H9 (cell line): ENCODE data around the gene LZIC. TPM values are rescaled to one million over a fixed set of nuclear protein-coding genes. Genes with fewer than 3 reads are reported as not detected.

ENCODE experiments used
- DNase-seq: peaks from one replicate; pipeline ENCODE4 v3.0.0-alpha.2; 2017
- H2AFZ ChIP-seq: one replicate; pipeline ENCODE4 v1.6.1; 2013; ENCODE audit warnings: mild to moderate bottlenecking, low read length, control low read depth, moderate library complexity
- H2AK5ac ChIP-seq: 2 replicates; pipeline ENCODE4 v1.6.1; 2013; ENCODE audit warnings: low read length, control low read depth, mixed read lengths; ENCODE audit not compliant: insufficient read length
- H2BK120ac ChIP-seq: one replicate; pipeline ENCODE4 v1.6.1; 2013; ENCODE audit warnings: low read depth, mild to moderate bottlenecking, low read length, control low read depth, inconsistent platforms; ENCODE audit not compliant: poor library complexity, severe bottlenecking
- H2BK12ac ChIP-seq: 2 replicates; pipeline ENCODE4 v1.6.1; 2013; ENCODE audit warnings: low read length, control low read depth, mixed read lengths, low read depth; ENCODE audit not compliant: insufficient read length
- H2BK15ac ChIP-seq: 2 replicates; pipeline ENCODE4 v1.6.1; 2013; ENCODE audit warnings: low read depth, low read length, control low read depth
- H2BK20ac ChIP-seq: one replicate; pipeline ENCODE4 v1.6.1; 2013; ENCODE audit warnings: low read depth, mild to moderate bottlenecking, low read length, control low read depth, inconsistent platforms; ENCODE audit not compliant: poor library complexity, severe bottlenecking
- H2BK5ac ChIP-seq: 2 replicates; pipeline ENCODE4 v1.6.1; 2013; ENCODE audit warnings: low read length, control low read depth, mixed read lengths; ENCODE audit not compliant: insufficient read length
- H3K14ac ChIP-seq: 2 replicates; pipeline ENCODE4 v1.6.1; 2013; ENCODE audit warnings: low read length, control low read depth; ENCODE audit not compliant: insufficient read depth
- H3K18ac ChIP-seq: 2 replicates; pipeline ENCODE4 v1.6.1; 2013; ENCODE audit warnings: low read depth, mild to moderate bottlenecking, mixed read lengths, low read length, control low read depth; ENCODE audit not compliant: insufficient read length
- H3K23ac ChIP-seq: 2 replicates; pipeline ENCODE4 v1.6.1; 2013; ENCODE audit warnings: low read length, control low read depth, mixed read lengths, low read depth; ENCODE audit not compliant: insufficient read length
- H3K23me2 ChIP-seq: 2 replicates; pipeline ENCODE4 v1.6.1; 2013; ENCODE audit warnings: low read depth, mild to moderate bottlenecking, mixed read lengths, low read length, control low read depth; ENCODE audit not compliant: insufficient read length, poor library complexity, severe bottlenecking
- H3K27ac ChIP-seq: 2 replicates; pipeline ENCODE4 v1.5.1; 2013; ENCODE audit warnings: low read length, control low read depth, mixed read lengths, low read depth; ENCODE audit not compliant: insufficient read length
- H3K27me3 ChIP-seq: 2 replicates; pipeline ENCODE4 v1.6.1; 2013; ENCODE audit warnings: low read length, control low read depth, inconsistent platforms; ENCODE audit not compliant: insufficient read depth
- H3K4ac ChIP-seq: 2 replicates; pipeline ENCODE4 v1.6.1; 2013; ENCODE audit warnings: low read depth, mild to moderate bottlenecking, control low read depth, inconsistent platforms, low read length, moderate library complexity
- H3K4me1 ChIP-seq: 2 replicates; pipeline ENCODE4 v1.6.1; 2013; ENCODE audit warnings: low read length, control low read depth, inconsistent platforms; ENCODE audit not compliant: insufficient read depth
- H3K4me2 ChIP-seq: 2 replicates; pipeline ENCODE4 v1.6.1; 2013; ENCODE audit warnings: low read length, control low read depth, mixed read lengths; ENCODE audit not compliant: insufficient read length, insufficient read depth
- H3K56ac ChIP-seq: 2 replicates; pipeline ENCODE4 v1.6.1; 2013; ENCODE audit warnings: low read depth, mild to moderate bottlenecking, mixed read lengths, low read length, control low read depth; ENCODE audit not compliant: insufficient read length
- H3K79me1 ChIP-seq: 2 replicates; pipeline ENCODE4 v1.6.1; 2013; ENCODE audit warnings: low read depth, mild to moderate bottlenecking, moderate library complexity, low read length, control low read depth, inconsistent platforms; ENCODE audit not compliant: insufficient read depth, poor library complexity, severe bottlenecking
- H3K79me2 ChIP-seq: 2 replicates; pipeline ENCODE4 v1.6.1; 2013; ENCODE audit warnings: low read length, control low read depth, inconsistent platforms; ENCODE audit not compliant: insufficient read depth
- H3K9ac ChIP-seq: 2 replicates; pipeline ENCODE4 v1.6.1; 2013; ENCODE audit warnings: low read length, control low read depth, mixed read lengths; ENCODE audit not compliant: insufficient read length; ENCODE audit errors: extremely low read depth
- H3K9me3 ChIP-seq: one replicate; pipeline ENCODE4 v1.6.1; 2013; ENCODE audit warnings: low read depth, low read length, inconsistent platforms; ENCODE audit not compliant: control insufficient read depth
- H3T11ph ChIP-seq: one replicate; pipeline ENCODE4 v1.6.1; 2013; ENCODE audit warnings: mild to moderate bottlenecking, low read length, control low read depth, inconsistent platforms
- H4K20me1 ChIP-seq: one replicate; pipeline ENCODE4 v1.6.1; 2013; ENCODE audit not compliant: control insufficient read depth, insufficient read length, insufficient read depth
- H4K5ac ChIP-seq: 2 replicates; pipeline ENCODE4 v1.6.1; 2013; ENCODE audit warnings: low read depth, mild to moderate bottlenecking, mixed read lengths, low read length, control low read depth; ENCODE audit not compliant: insufficient read length
- H4K8ac ChIP-seq: replicated peaks from 2 replicates; pipeline ENCODE4 v1.6.1; 2013; ENCODE audit warnings: low read length, control low read depth, mixed read lengths, low read depth; ENCODE audit not compliant: insufficient read length
- H4K91ac ChIP-seq: 2 replicates; pipeline ENCODE4 v1.6.1; 2013; ENCODE audit warnings: low read depth, mild to moderate bottlenecking, moderate library complexity, mixed read lengths, low read length, control low read depth; ENCODE audit not compliant: insufficient read length
- H3K27ac Mint-ChIP-seq, 3 experiments: 2 replicates in 2 of 3; 3 replicates in 1 of 3; pipeline ENCODE4 v1.8.0; 2020 to 2021; ENCODE audit warnings: mixed read lengths in 3 of 3, mild to moderate bottlenecking in 1 of 3, moderate library complexity in 1 of 3
- H3K27me3 Mint-ChIP-seq: 2 replicates; pipeline ENCODE4 v1.8.0; 2021; ENCODE audit warnings: low read depth, mild to moderate bottlenecking, moderate library complexity, mixed read lengths
- H3K36me3 Mint-ChIP-seq, 3 experiments: 2 replicates in 2 of 3; 3 replicates in 1 of 3; pipeline ENCODE4 v1.8.0; 2020 to 2021; ENCODE audit warnings: low read depth in 3 of 3, mixed read lengths in 3 of 3; ENCODE audit not compliant: insufficient read depth in 1 of 3
- H3K4me1 Mint-ChIP-seq, 2 experiments: 2 replicates each; pipeline ENCODE4 v1.8.0; 2020; ENCODE audit warnings: mixed read lengths in 2 of 2
- H3K4me3 Mint-ChIP-seq, 2 experiments: 2 replicates in 1 of 2; 3 replicates in 1 of 2; pipeline ENCODE4 v1.8.0; 2020 to 2021; ENCODE audit warnings: mild to moderate bottlenecking in 2 of 2, mixed read lengths in 2 of 2, moderate library complexity in 1 of 2
- H3K9me3 Mint-ChIP-seq, 2 experiments: 2 replicates in 1 of 2; 3 replicates in 1 of 2; pipeline ENCODE4 v1.8.0; 2020; ENCODE audit warnings: mild to moderate bottlenecking in 2 of 2, mixed read lengths in 2 of 2, moderate library complexity in 1 of 2
- WGBS: extraction: QIAGEN DNeasy Blood & Tissue Kit; methylation state at CpG from one replicate; pipeline ENCODE4 v1.1.7; 2013; ENCODE audit warnings: missing lambda C conversion rate, low lambda C conversion rate, mixed read lengths; ENCODE audit not compliant: insufficient read length; ENCODE audit errors: extremely low coverage; 5-methylcytosine and 5-hydroxymethylcytosine counted together
- total RNA-seq: library from RNA; stranded (reverse); gene quantifications from 2 replicates; pipeline ENCODE4 v1.2.1, GENCODE V29; 2021
- TF ChIP-seq, protein P1 (sequence below): fragments of 200-600 bp; sonication (generic); conservative IDR thresholded peaks from 3 replicates; pipeline ENCODE4 v1.8.0; 2021; ENCODE audit warnings: antibody characterized with exemption, mild to moderate bottlenecking

LZIC gene
- total RNA-seq, 1 experiment from 2014 or later, result 22.9 TPM

DNA sequence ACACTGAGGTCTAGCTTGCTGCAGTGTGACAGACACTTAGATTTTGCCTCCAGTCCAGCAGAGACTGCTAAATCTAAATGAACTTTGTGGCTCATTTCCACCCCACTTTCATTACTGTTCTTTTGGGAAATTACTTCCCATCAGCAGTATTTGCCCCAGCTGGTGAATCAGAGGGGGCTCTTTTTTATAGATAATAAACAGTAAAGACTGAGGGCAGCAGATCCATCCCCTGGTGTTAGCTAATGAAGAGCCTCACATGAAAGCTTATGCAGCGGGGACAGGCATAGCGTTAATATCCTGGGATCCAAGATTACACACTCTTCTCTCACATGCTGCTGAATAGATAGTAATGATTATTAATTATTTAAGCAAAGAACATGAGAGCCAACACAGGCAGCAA is 26.7 kb downstream of the LZIC start:
- Histone ChIP-seq H2AK5ac (no peak overlapping the region), H2BK120ac (no peak overlapping the region), H3K18ac (no peak overlapping the region), H3K14ac (no peak overlapping the region), H2BK20ac (no peak overlapping the region), H4K20me1 (no peaks in the 10 kb centered on the region), H3K23ac (no peak overlapping the region), H4K5ac (no peak overlapping the region), H3T11ph (no peak overlapping the region), H3K9ac (no peak overlapping the region), H3K56ac (no peak overlapping the region), H3K23me2 (no peaks in the 10 kb centered on the region), H2BK12ac (no peak overlapping the region), H2BK15ac (no peak overlapping the region), H3K79me2 (no peaks in the 10 kb centered on the region), H3K27ac (no peak overlapping the region), H2AFZ (no peak overlapping the region), H4K91ac (no peak overlapping the region), H3K4me1 (no peaks in the 10 kb centered on the region), H3K9me3 (no peaks in the 10 kb centered on the region), H3K4ac (no peak overlapping the region), H3K79me1 (no peaks in the 10 kb centered on the region), H2BK5ac (no peak overlapping the region), H3K4me2 (no peak overlapping the region), H3K27me3 (no peaks in the 10 kb centered on the region), H4K8ac (no peak overlapping the region)
- no peak for DNase-seq
- TF ChIP-seq, protein P1, sequence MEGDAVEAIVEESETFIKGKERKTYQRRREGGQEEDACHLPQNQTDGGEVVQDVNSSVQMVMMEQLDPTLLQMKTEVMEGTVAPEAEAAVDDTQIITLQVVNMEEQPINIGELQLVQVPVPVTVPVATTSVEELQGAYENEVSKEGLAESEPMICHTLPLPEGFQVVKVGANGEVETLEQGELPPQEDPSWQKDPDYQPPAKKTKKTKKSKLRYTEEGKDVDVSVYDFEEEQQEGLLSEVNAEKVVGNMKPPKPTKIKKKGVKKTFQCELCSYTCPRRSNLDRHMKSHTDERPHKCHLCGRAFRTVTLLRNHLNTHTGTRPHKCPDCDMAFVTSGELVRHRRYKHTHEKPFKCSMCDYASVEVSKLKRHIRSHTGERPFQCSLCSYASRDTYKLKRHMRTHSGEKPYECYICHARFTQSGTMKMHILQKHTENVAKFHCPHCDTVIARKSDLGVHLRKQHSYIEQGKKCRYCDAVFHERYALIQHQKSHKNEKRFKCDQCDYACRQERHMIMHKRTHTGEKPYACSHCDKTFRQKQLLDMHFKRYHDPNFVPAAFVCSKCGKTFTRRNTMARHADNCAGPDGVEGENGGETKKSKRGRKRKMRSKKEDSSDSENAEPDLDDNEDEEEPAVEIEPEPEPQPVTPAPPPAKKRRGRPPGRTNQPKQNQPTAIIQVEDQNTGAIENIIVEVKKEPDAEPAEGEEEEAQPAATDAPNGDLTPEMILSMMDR, result no peak
- Mint-ChIP-seq H3K4me1 (peaks cover 8 to 10% of the 10 kb centered on the region in 2 experiments), H3K36me3 (no peaks in the 10 kb centered on the region), H3K9me3 (no peaks in the 10 kb centered on the region), H3K27ac (no peak overlapping the region; a peak in 1 of 7 replicates), H3K27me3 (no peaks in the 10 kb centered on the region), H3K4me3 (no peak overlapping the region)
- no CpG with 5 or more reads among the region's 2 CpGs for WGBS
